Erythroblast (primary cell): ENCODE measurements around the gene TCEANC.

ENCODE experiments used
- GATA1 ChIP-seq: IDR thresholded peaks from 2 replicates; pipeline ENCODE4 v1.6.1; 2011; ENCODE audit warnings: low read depth, mild to moderate bottlenecking, control low read depth, low read length, moderate library complexity
- POLR2A ChIP-seq: IDR thresholded peaks from 2 replicates; pipeline ENCODE4 v1.6.1; 2011; ENCODE audit warnings: mild to moderate bottlenecking, low read length

DNA sequence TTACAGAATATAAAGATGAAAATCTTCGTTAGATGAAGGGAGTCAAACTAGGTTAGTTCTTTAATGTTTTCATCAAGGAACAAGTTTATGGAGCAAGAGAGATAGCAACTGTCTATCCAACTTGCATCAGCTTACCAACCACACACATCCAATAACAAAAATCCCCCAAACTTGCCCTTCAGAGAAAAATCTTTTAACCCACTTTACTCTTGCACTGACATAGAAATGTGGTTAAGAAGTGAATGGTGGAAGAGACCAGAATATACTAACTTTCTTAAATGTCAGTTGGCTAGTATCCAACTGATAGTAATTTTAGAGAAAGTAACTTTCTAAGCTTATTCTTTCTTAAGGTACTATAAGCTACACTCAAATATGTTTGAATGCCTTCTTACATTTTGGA is 34.3 kb downstream of the TCEANC start:
- TF ChIP-seq POLR2A (no peak), GATA1 (no peak)
